A172 (cell line): ENCODE data around the gene PER3. TPM values are rescaled to one million over a fixed set of nuclear protein-coding genes. Genes with fewer than 3 reads are reported as not detected.
A peak's percentile ranks its signal among the peaks of the same experiment; 100 is the strongest.

Source experiments
- DNase-seq: peaks from one replicate; pipeline ENCODE4 v3.0.0-alpha.2; 2015; ENCODE audit warnings: low spot score
- total RNA-seq: library from RNA; depleted of rRNA; stranded (reverse); fragments of >200 nt; shearing (Covaris generic); gene quantifications from 2 replicates; pipeline ENCODE4 v1.2.3, GENCODE V29; 2014

Gene PER3
- total RNA-seq, 1 experiment from 2014 or later, result 6.0 TPM

DNA sequence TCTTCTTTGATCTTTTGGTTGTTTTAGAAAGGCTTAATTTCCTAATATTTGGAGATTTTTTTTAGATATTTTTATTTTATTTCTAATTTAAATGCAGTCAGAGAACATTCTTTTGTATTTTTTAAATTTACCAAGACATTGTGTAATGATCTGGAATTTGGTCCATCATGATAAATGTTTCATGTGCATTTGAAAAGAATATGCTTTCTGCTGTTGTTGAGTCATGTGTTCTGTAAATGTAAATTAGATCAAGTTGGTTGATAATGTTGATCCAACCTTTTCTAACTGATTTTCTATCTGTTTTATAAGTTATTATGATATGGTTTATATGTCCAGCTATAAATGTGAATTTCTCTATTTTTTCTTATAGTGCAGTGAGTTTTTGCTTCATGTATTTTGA lies 48.9 kb downstream of the PER3 start:
- no peak for DNase-seq

DNA sequence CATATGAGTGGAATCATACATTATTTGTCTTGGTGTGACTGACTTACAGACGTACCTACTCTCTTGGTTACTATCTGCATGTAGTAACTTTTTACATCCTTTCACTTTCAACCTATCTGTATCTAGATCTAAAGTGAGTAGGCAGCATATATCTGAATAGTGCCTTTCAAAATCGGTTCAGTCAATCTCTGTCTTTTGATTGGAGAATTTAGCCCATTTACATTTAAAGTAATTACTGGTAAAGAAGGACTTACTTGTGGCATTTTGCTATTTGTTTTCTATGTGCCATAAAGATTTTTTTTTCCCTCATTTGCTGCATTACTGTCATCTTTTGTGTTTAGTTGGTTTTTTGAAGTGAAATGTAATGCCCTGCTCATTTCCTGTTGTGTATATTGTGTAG lies 54.6 kb downstream of the PER3 start:
- no peak for DNase-seq

DNA sequence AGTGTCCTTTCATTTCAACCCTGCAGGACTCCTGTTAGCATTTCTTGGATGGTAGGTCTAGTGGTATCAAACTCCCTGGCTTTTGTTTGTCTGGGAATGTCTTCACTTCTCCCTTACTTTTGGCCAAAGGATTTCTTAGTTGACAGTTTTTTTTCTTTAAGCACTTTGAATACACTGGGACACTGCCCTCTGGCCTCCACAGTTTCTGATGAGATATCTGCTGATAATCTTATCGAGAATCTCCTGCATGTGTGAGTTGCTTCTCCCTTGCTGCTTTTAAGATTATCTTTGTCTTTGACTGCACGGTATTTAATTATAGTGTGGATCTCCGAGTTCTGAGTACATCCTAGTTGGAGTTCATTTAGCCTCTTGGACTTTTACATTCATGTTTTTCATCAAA lies 55.4 kb downstream of the PER3 start:
- no peak for DNase-seq

DNA sequence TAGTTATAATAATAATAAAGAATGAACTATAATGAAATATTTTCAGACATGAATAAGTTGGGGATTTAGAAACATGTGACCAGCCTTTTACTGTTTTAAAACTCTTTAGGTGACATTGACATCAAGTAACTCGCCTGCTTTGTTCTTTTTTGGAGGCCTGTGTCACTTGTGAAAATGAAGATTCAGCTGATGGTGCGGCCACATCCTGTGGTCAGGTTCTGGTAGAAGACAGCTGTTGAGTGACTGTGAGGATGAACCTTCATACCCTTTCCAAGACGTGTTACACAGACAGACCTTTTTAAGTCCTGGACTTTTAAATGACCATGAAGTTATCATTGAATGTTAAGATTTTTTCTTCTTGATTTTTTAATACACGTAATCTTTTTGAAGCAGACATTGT lies 58.4 kb downstream of the PER3 start:
- no peak for DNase-seq

DNA sequence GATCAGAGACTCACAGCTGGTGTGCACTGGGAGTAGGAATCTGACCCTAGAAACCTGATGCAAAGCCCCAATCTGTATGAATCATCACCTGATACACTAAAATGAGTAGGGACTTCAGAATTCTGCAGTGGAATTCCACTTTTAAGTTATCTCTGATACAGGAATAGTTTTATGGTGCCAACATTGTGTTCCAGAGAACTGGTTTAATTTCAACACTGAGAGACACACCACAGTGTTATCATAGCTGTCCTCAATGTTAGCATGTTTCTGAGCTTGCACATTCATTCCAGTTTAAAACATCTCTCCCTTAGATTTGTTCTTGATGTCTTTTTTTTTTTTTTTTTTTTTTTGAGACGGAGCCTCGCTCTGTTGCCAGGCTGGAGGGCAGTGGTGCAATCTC lies 61.7 kb downstream of the PER3 start:
- no peak for DNase-seq

DNA sequence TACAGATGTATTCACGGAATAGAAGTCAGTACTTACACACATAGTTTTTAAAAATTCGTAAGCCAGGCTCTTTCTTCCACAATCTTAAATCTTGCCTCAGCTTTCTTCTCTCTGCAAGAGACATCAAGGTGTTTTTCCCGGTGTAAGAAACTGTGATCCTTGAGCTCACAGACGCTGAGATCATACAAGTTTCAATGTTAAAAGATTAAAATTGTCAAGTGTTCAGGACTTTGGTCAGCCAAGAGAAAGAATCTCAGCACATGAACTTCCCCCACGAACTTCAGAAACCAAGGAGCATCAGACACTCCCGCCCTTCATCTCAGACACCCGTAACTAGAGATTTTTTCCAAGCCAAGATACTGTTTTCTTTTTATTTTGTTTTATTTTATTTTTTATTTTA lies 62.6 kb downstream of the PER3 start:
- DNase-seq, result no peak

DNA sequence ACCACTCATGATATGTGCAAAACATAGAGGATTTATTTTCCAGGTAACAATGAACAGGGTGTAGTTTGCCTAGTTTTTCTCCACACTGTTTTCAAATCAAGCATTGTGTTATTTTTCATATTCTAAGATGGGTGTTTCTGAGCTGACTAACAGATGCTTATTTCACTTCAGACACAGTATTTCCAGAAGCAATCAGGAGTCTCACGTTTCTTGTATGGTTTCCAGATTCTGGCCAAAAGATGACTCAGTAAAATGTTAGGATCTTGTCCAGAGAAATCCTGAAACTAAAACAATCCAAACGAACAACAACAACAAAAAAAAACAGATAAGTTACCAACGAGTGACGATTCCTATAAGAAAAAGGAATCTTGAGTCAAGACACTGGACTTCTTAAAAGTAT lies 63.5 kb downstream of the PER3 start:
- DNase-seq, result peak; percentile 35

DNA sequence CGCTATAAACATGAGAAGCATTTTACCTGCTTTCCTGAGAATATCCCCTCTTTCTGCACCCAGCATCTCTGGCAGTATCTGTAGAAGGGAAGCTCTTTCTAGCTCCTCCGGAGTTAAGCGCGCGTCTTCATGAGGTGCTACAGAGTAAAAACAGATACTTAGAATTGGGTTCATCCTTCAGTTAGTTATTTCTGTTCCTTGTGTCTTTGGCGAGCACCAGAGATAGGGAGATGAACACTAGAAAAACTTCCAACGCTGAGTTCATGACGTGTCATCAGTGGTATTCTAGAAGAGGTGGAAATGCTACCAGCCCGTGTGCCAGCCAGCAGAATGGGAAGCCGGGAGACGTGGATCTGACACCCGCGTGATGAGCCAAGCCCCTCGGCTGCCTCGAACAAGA lies 66.7 kb downstream of the PER3 start:
- no peak for DNase-seq

DNA sequence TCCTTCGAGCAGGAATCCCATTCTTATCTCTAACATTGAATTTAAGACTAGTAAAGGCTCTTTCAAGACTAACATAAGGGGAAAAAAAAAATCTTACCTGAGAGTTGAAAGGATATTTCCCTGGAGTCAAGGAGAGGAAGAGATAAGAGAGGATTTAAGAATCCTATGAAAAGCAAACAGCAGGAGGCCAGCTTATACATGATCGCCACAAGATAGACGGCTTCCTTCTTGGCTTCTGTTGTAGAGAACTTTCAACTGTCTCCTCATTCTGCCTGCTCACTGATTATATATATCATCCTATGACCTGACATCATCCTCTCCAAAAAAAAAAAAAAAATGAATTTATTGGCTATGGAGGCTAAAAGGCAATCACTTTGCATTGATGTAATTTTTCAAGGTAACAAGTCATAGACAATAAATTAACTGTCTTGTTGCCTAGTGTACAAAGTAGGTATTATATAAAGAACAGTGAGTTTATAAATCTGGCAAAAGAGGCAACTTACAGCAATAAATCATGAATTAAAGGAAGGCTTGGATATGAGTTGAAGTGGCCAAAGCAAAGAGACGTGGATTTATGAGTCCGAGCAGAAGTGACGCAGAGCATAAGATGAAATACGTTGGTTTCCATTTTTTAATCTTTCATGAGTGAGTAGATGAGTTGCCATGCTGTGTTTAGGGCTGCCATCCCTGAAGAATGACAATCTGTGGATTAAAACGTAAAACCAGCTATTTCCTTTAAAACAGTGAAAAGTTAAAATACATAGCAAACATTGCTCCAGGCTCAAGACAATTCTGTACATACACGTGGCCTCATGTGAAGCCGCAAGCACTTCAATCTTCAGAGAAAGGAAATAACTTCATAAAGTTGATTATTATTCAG lies 69.0 kb downstream of the PER3 start, which contains the start of gene UTS2:
Gene UTS2, minus strand, starts transcription at position 262 of the 880 bp plus-strand sequence. Its CDS starts 62 bp downstream, at position 200.
- DNase-seq, result no peak

DNA sequence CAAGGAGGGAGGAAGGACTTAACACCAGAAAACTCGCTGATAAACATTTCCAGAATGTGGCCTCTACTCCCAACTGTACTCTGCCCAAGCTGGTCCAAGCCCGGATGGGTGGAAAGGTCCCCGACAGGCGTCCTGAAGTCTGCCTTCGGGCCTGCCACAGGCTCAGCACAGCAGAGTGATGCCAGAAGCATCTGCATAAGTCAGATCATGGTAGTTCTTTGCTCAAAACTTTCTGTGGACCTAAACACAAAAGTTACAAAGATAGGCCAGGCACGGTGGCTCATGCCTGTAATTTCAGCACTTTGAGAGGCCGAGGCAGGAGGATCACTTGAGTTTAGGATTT lies 69.6 kb downstream of the PER3 start:
- no peak for DNase-seq

DNA sequence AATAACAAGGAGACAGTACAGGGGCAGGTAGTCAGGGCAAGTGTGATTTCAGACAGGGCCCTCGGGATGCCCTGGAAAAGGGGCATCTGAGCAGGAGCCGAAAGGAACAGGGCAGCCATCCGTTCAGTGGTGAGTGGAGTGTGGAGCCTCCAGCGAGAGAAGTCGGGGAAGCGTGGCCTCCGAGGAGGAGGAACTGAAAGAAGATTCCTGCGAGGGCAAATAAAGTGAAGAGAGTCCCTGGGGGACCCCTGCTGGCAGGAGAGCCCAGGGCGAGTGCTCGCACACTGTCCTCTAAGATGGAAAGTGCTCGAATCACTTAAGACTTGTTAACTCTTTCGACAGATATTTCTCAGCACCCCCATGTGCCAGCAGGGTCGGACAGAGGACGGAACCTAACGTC lies 72.3 kb downstream of the PER3 start:
- DNase-seq, result no peak

DNA sequence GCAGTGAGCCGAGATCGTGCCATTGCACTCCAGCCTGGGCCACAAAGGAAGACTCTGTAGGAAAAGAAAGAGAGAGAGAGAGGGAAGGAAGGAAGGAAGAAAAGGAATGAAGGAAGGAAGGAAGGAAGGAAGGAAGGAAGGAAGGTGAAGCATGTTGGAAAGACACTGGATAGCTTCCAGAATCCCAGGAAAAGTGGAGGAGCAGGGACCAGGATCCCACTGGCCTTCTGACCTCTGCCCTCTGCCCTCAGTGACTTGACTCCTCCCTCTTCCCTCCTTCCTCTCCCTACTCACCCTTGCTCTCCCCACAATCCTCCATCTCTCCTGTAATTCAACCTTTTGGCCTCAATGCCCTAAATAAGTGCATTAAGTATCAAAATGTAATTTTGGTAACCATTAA lies 72.9 kb downstream of the PER3 start:
- DNase-seq, result no peak

DNA sequence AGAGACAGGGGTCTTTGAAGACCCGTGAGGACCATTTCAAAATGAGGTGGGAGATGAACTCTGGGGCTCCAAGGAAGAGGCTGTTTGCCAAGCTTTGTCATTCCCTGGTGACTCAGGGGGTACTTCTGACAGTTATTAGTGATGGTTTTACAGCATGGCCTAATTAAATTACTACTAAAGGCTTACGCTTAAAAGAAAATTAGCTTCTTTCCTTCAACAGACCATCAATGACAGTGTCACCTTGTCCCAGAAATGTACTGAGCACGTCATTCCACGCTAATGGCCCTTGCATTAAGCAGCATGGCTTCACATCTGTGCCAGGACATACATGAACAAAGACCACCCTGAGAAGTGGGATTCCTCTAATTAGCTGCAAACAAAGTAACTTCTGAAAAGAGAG lies 73.9 kb downstream of the PER3 start:
- DNase-seq, result no peak

DNA sequence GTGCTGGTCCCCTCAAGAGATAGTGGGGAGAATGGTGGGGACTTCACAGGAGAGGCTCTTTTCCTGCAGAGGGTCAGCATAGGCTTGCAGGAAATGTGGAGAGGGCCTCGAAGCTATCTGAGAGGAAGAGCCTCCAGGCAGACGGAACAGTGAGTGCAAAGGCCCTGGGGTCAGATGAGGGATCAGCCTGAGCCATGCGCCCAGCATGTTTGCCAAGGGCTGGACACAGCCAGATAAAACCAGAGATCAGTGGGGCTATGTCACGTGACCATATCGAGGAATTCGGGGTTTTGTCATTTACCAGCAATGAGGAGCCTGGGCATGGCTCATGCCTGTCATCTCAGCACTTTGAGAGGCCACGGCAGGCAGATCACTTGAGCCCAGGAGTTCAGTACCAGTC lies 75.3 kb downstream of the PER3 start:
- DNase-seq, result no peak

DNA sequence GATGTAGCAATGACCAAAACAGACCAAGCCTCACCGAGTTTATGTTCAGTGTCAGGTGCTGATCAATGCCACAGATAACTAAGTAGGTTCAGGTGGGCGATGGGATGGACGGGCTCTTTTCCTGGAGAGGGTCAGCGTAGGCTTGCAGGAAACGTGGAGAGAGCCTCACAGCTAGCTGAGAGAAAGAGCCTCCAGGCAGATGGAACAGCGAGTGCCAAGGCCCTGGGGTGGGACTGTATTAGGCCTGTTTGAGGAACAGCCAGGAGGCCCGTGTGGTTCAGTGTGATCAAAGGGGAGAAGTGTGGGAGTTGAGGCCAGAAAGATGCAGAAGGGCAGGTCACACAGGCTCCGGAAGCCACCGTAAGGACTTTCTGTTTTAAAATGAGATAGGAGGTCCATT lies 76.0 kb downstream of the PER3 start:
- DNase-seq, result no peak

DNA sequence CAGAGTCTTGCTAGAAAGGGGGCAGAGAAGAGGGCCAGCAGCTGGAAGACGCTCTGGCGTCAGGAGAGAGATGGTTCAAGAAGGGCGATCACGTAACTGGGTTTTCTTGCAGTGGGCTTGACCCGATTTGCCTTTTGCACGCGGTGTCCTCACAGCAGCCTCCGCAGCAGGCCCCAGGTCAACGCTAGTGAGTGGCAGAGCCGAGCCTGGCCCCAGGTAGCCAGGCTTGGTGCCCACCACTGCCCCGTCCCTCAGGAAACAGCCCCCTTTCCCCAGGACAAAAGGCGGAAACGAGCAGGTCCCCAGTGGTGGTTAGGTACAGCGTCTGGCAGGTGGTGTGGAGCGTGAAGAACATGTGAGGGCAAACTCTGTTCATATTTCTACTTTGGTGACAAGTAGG lies 77.4 kb downstream of the PER3 start:
- no peak for DNase-seq

DNA sequence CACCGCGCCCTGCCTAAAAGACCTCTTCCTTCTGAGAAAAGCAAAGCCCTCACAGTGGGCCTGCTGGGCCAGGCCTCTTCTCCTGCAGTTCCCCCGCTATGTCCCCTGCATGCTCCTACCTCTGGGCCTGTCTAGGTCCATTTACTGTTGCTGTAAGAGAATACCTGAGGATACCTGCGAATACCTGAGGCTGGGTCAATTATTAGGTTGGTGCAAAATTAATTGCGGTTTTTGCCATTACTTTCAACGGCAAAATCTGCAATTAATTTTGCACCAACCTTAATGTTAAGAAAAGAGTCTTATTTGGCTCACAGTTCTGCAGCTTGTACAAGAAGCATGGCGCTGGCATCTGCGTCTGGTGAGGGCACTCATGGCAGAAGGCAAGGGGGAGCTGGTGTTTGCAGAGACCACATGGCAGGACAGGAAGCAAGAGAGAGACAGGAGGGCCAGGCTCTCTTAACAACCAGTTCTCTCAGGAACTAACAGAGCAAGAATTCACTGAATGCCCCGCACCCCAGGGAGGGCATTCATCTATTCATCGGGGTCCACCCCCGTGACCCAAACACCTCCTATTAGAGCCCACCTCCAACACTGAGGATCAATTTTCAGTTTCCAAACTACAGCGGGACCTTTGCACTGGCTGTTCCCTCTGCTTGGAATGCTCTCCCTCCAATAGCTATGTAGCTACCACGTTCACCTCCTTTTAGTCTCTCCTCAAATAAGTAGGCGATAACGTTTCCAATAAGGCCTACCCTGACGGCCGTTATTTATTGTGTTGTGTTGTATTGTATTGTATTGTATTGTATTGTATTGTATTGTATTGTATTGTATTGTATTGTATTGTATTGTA lies 78.3 kb downstream of the PER3 start:
- no peak for DNase-seq

DNA sequence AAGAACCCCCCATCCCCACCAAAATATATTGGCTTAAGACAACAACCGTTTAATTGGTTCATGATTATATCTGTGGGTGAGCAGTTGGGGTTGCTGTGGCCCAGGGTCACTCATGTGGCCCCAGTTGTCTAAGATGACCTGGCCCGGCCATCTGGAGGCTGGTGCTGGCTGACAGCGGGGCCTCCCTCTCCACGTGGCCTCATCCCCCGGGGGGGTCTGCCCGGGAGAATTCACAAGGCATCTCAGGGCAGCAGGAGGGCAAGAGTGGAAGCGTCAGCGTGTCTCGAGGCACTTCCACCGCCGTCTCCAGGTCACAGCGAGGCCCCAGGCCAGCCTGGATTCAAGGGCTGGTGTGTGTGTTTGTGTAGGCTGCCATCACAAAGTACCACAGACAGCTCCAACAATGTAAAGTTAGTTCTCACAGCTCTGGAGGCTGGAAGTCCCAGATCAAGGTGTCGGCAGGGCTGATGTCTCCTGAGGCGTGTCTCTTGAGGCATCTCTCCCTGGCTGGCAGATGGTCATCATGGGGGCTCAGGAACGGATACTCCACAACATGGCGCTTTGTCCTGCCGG lies 79.8 kb downstream of the PER3 start:
- DNase-seq, result no peak

DNA sequence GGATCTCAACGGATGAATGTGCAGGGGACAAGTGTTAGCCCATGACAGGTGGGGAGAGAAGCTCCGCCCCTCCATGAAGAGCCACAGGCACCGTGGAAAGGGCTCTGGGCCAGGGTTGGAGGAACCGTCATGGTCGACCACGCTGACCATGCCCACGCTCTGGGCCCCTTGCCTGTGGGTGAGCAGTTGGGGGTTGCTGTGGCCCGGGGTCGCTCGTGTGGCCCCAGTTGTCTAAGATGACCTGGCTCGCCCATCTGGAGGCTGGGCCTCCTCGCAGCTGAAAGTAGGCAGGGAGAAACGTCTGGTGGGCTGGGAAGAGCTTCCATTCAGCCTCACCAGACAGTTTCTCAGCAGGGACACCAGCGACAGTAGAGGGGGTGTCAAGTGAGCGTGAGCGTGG lies 81.9 kb downstream of the PER3 start:
- no peak for DNase-seq

DNA sequence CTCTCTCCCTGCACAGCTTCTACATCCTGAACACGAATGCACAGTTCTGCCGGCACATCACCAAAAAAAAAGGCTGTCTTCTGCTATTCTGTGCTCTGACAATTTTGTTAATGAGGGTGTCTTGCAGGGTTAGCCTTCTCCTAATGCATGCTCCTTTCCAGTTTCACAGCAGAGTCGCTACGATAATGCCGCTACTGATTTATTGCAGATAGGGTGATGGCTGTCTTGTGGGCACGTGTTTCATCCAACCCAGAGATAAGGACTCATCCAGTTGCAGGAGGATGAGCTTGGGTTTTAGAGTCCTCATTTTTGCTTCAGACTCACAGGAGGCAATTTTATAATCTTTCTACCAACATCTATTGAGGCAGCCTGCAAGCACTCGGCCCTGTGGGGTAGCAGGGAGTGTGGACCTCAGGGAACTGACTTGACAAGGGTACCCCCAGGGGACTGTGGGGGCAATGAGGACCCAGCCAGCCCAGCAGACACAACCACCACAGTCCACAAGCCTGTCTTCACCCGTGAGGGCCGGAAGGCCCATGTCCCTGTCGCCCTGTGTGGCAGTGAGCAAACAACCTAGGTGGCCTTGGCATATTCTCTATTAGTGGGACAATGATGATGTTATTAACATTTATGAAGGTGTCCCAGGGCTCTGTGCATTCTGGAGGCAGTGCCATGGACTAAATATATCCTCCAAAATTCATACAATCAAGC lies 84.1 kb downstream of the PER3 start:
- no peak for DNase-seq

DNA sequence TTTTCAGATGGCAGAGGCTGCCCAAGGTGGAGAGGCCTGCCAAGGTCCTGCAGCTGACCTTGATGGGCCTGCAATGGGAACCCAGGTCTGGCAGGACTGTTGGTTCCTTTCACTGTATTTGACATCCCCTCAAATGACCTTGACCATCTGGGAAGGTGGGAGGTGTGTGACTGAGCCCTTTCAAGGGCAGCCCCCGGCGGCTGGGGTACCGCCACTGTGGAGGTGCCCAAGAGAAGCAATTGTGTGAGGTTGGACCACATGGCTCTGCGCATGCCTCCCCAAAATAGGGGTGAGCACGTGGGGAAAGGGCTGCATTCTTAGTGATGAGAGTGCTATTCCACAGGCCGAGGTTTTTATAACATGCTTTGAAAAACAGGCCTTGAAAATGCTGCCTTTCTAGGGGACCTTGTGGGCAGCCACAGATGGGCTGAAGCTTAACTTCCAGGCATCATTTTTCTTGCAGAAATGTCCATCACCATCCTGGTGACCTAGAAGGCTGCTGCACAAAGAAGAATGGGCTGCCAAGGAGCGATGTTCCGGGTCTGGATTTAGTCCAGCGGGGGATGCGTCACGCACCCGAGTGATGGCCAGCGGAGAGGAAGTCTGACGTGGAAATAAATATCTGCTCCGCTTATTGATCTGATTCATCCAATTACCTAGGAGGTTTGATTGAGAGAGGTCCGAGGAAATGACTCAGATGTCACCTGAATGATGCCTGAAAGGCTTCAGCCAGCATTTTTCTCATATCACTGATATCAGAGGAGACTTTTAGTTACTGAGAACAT lies 85.2 kb downstream of the PER3 start:
- DNase-seq, result no peak
